ENCODE data around the gene CACNG4.

DNA sequence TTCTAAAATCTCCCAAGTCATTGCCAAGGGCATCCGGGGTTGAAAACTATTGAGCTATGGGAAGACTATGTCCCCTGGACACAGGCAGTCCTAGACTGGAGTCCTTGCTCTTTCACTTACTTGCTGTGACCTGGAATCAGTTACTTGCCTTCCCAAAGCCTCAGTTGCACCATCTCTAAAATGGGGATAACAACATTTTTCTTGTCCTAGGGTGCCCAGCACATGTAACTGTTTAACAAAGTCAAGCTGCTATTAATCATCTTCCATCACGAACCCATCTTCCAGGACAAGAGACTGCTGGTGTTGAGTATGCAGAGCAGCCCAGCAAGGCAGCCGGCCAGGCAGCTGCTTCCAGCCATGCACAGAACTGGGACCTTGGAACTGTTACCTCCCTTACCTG is 9.9 kb upstream of the CACNG4 start:
- no peak for TF ChIP-seq POLR2A (IDR thresholded peaks at IDR 0.05)
- TF ChIP-seq, protein P1, sequence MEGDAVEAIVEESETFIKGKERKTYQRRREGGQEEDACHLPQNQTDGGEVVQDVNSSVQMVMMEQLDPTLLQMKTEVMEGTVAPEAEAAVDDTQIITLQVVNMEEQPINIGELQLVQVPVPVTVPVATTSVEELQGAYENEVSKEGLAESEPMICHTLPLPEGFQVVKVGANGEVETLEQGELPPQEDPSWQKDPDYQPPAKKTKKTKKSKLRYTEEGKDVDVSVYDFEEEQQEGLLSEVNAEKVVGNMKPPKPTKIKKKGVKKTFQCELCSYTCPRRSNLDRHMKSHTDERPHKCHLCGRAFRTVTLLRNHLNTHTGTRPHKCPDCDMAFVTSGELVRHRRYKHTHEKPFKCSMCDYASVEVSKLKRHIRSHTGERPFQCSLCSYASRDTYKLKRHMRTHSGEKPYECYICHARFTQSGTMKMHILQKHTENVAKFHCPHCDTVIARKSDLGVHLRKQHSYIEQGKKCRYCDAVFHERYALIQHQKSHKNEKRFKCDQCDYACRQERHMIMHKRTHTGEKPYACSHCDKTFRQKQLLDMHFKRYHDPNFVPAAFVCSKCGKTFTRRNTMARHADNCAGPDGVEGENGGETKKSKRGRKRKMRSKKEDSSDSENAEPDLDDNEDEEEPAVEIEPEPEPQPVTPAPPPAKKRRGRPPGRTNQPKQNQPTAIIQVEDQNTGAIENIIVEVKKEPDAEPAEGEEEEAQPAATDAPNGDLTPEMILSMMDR (IDR thresholded peaks at IDR 0.05), result no peak
